PC-3 (cell line): ENCODE measurements around the gene ARHGAP24.

Source experiments
- EZH2 ChIP-seq: fragments of 300-600 bp; sonication (generic); IDR thresholded peaks from one replicate; pipeline ENCODE4 v1.6.1; 2017; ENCODE audit warnings: antibody characterized with exemption, mild to moderate bottlenecking, low read length; ENCODE audit not compliant: unreplicated experiment
- EZH2phosphoT487 ChIP-seq: fragments of 300-600 bp; sonication (generic); IDR thresholded peaks from 2 replicates; pipeline ENCODE4 v1.6.1; 2018; ENCODE audit warnings: mild to moderate bottlenecking, antibody characterized with exemption, low read length, borderline replicate concordance
- TF ChIP-seq, protein P1 (sequence below): fragments of 300-600 bp; sonication (generic); conservative IDR thresholded peaks from 2 replicates; pipeline ENCODE4 v1.5.1; 2017; ENCODE audit warnings: antibody characterized with exemption, low read depth, mild to moderate bottlenecking, low read length

DNA sequence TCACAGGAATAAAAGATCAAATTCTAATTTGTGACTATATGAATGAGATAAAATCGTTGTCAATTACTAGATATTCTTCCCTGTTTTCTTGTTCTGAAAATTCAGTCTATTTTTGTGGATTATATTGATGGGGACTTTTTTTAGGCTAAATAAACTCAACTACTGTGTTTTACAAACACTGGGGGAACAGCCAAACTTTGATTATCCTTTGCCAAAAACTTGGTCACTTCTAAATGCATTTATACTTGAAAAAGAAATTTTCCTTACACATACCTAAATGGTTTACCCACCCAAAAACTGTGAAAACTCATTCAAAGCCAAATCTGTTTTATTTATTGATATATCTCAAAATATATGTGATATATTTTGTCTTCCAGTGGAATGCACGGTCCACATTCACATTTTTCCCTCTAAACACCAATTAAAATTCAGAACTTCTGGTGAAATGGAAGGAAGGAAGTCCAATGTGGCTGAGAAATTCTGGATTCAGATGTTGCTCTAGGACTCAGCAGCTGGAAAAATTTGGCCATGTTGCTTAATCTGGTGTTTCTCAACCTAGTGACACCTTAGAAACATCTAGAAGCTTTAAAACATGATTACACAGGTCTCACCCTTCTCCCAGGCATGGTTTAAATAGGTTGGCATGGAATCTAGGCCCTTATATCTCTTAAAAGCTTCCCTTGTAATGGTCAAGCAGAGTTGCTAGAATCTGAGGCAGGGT is 28.6 kb upstream of the ARHGAP24 start:
- TF ChIP-seq, protein P1, sequence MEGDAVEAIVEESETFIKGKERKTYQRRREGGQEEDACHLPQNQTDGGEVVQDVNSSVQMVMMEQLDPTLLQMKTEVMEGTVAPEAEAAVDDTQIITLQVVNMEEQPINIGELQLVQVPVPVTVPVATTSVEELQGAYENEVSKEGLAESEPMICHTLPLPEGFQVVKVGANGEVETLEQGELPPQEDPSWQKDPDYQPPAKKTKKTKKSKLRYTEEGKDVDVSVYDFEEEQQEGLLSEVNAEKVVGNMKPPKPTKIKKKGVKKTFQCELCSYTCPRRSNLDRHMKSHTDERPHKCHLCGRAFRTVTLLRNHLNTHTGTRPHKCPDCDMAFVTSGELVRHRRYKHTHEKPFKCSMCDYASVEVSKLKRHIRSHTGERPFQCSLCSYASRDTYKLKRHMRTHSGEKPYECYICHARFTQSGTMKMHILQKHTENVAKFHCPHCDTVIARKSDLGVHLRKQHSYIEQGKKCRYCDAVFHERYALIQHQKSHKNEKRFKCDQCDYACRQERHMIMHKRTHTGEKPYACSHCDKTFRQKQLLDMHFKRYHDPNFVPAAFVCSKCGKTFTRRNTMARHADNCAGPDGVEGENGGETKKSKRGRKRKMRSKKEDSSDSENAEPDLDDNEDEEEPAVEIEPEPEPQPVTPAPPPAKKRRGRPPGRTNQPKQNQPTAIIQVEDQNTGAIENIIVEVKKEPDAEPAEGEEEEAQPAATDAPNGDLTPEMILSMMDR, result no peak
- no peak for TF ChIP-seq EZH2phosphoT487
- no peak for TF ChIP-seq EZH2
